Colonic mucosa (tissue), 4 donors: ENCODE results near the gene SLC27A5. TPM values are rescaled to one million over a fixed set of nuclear protein-coding genes. Genes with fewer than 3 reads are reported as not detected.
A peak's percentile ranks its signal among the peaks of the same experiment; 100 is the strongest.

Experiments
- DNase-seq: peaks from one replicate; pipeline ENCODE4 v3.0.0-alpha.2; 2020
- H3K27ac ChIP-seq: fragments of 200-600 bp; one replicate; pipeline ENCODE4 v1.8.0; 2021
- H3K27me3 ChIP-seq: fragments of 200-600 bp; one replicate; pipeline ENCODE4 v1.8.0; 2021
- H3K36me3 ChIP-seq: fragments of 200-600 bp; one replicate; pipeline ENCODE4 v1.8.0; 2021
- H3K4me1 ChIP-seq: fragments of 200-600 bp; one replicate; pipeline ENCODE4 v1.8.0; 2021; ENCODE audit warnings: mild to moderate bottlenecking
- H3K4me3 ChIP-seq: fragments of 200-600 bp; one replicate; pipeline ENCODE4 v1.8.0; 2021
- H3K9ac ChIP-seq, 2 donors: one replicate each; pipeline ENCODE4 v1.7.0; 2013; ENCODE audit warnings: control low read depth in 2 of 2, low read depth in 2 of 2, low read length in 2 of 2
- H3K9me3 ChIP-seq: fragments of 200-600 bp; one replicate; pipeline ENCODE4 v1.8.0; 2021
- CTCF ChIP-seq: fragments of 200-600 bp; IDR thresholded peaks from one replicate; pipeline ENCODE4 v1.8.0; 2022; ENCODE audit warnings: antibody characterized with exemption, mild to moderate bottlenecking
- intact Hi-C: fragments of 100-400 bp; cut with DNase I; formaldehyde crosslinking; loops from one replicate; pipeline ENCODE4 v1.14.1; 2022
- total RNA-seq, 2 donors: library from RNA; stranded (reverse); fragmentation: NEBNext Ultra II Directional in 1 of 2; extraction: Animal tissue kit (Norgen Biotek cat#: 25700) in 1 of 2; gene quantifications; one replicate each; pipeline ENCODE4 v1.2.1, GENCODE V29; 2021
- donor health status: healthy.
- donor health status: DM: no; HTN: no; CAD: no.
- donor health status: DM: no; HTN: no; CAD: no.

SLC27A5 gene
- total RNA-seq, 2 donors from 2014 or later, result 3.7 to 8.7 TPM

DNA sequence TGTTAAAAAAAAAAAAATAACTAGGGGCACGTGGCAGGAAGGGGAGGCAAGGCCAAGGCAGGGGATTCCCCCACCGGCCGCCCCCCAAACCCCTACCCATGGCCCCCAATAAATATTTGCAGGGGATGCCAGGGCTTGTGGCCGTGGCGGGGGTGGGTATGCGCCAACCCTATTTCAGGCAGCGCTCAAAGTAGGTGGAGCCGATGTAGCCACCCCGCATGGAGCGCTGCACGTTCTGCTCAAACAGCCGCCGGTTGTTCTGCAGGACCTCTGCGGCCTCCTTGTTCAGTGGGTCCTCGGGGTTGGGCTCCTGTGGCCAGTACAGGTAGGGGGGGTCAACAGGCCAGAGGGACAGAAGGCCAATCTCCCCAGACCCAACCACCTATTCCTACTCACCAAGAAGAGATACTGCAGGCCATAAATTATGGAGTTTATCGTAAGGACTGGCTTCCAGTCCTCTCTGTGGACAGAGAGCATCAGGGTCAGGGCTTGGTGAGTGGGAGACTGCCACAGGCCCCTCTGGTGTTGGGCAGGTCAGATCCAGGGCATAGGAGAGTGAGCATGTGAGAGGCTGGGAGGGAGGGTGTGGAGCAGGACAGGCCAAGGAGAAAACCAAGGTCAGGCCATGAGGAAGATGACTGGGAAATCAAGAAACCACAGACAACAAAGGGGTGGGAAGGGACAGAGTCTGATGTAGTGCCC lies 44.3 kb upstream of the SLC27A5 start:
- Histone ChIP-seq H3K36me3 (peaks cover 7% of the 10 kb centered on the region), H3K27ac (no peak overlapping the region), H3K27me3 (no peaks in the 10 kb centered on the region), H3K4me3 (peak overlapping the region; percentile 80), H3K4me1 (peaks cover 20% of the 10 kb centered on the region), H3K9ac (peak overlapping the region in 1 of 2 donors; percentile 16), H3K9me3 (no peaks in the 10 kb centered on the region)
- intact Hi-C loops, result no loop called here
- TF ChIP-seq CTCF, result no peak
- DNase-seq, result peak; percentile 31

DNA sequence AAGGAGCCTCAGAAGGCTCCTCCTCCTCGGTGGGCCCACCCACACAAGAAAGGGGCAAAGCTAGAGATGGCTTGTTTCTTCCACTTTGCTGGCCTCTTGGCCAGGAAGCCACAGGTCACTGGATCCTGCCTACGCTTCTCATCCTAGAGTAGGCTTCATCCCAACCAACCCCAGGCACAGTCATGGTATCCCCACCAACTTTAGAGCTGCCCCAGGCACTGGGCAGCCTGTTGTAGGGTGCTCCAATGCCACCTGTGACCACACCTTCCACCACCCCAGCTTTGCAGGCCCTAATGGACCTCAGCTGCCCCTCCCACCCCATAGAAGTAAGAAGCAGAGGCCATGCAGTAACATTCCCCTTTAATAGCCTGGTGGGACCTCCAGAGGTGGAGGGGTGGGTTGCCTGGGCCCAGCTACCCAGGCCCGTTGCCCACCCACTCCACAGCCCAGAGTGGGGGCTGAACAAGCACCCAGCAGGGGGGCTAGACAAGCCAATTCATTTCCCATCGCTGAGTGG lies 43.6 kb upstream of the SLC27A5 start:
- Histone ChIP-seq H3K4me3 (peak overlapping the region; percentile 80), H3K36me3 (peaks cover 11% of the 10 kb centered on the region), H3K27ac (peak overlapping the region; percentile 96), H3K4me1 (peaks cover 20% of the 10 kb centered on the region), H3K9ac (peak overlapping the region; percentile 71 to 95), H3K27me3 (no peaks in the 10 kb centered on the region), H3K9me3 (no peaks in the 10 kb centered on the region)
- peak; percentile 29 for DNase-seq
- intact Hi-C loops, result no loop called here
- TF ChIP-seq CTCF, result no peak

- DNase-seq, result peak; percentile 99
- Histone ChIP-seq H3K27ac (peak within 1 kb of the TSS; percentile 96), H3K9me3 (no peaks in the 10 kb centered on the region), H3K36me3 (peaks cover 16% of the 10 kb centered on the region), H3K4me1 (peaks cover 20% of the 10 kb centered on the region), H3K27me3 (no peaks in the 10 kb centered on the region), H3K9ac (peak within 1 kb of the TSS; percentile 94 to 95), H3K4me3 (peak within 1 kb of the TSS; percentile 80)
- no peak for TF ChIP-seq CTCF
- intact Hi-C loops, result no loop called here
These were observed 42.9 kb upstream of the SLC27A5 start, which contains the start of gene CHMP2A for GRCh38 chr19:58554494-58555368. CHMP2A (minus strand) TSS chr19:58555105; CDS start chr19:58554212, 893 bp downstream.

DNA sequence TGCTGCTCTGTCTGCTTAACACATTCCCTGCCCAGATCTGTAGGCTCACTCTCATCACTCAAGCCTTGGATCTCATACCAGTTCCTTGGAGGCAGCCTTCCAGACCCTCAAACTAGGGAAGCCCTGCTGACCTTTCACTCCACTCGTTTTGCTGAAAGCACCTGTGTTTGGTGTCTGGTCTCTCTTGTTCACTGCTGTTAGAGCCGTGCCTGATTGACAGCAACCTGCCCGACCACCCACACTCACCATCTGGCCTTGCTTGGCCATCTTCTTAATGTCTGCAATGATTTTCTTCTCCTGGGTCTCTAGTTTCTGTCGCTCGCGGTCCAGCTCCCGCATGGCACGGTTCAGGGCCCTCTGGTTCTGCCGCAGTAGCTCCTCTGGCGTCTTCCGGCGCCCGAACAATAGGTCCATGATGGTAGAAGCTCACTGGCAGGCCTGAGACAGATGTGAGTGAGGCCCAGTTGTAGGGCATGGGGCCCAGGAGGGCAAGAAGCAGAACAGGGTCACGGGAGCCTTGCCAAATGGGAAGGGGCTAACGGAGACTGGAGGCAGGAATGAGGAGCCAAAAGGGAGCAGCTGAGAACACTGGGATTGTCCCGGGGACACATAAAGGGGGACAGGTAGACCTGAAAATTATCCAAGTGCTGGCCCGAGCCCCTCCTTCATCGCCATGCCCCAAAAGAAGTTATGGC lies 42.2 kb upstream of the SLC27A5 start:
- Histone ChIP-seq H3K9me3 (no peaks in the 10 kb centered on the region), H3K4me3 (peak overlapping the region; percentile 80), H3K4me1 (peaks cover 20% of the 10 kb centered on the region), H3K27me3 (no peaks in the 10 kb centered on the region), H3K27ac (peak overlapping the region; percentile 96), H3K9ac (peak overlapping the region; percentile 94 to 95), H3K36me3 (peaks cover 24% of the 10 kb centered on the region)
- DNase-seq, result no peak
- intact Hi-C loops, result no loop called here
- no peak for TF ChIP-seq CTCF

DNA sequence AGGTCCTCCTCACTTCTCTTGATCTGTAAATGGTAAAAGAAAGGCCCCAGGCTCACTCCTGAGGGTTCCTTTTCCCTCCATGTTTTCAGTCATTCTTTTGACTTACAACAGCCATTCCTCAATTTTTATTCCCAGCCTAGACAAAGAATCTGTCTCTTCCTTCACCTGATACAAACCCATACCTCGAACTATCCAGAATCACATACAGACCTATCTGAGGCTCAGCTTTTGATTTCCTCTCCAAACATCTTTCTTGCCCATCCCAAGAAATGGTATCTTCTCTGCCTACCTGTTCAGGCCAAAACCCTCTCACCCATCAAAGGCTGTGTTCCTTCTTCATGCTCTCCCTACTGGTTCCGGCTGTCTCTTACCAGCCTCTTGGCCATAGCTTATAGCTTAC lies 40.9 kb upstream of the SLC27A5 start:
- H3K4me3 ChIP-seq, result no peak overlapping the region
- H3K9me3 ChIP-seq, result no peaks in the 10 kb centered on the region
- H3K4me1 ChIP-seq, result peaks cover 20% of the 10 kb centered on the region
- no peak for TF ChIP-seq CTCF
- no peaks in the 10 kb centered on the region for H3K27me3 ChIP-seq
- H3K27ac ChIP-seq, result no peak overlapping the region
- H3K9ac ChIP-seq, result no peak overlapping the region
- intact Hi-C loops, result no loop called here
- H3K36me3 ChIP-seq, result peaks cover 34% of the 10 kb centered on the region
- no peak for DNase-seq
